ENCODE data around the gene ANKRD11. TPM values are rescaled to one million over a fixed set of nuclear protein-coding genes. Genes with fewer than 3 reads are reported as not detected.

The ANKRD11 gene
- total RNA-seq, 1 experiment from 2014 or later: 242 TPM

GRCh38 chr16:89412811-89413210 lies 77.5 kb downstream of the ANKRD11 start:
- intact Hi-C loops (cut with micrococcal nuclease; ENCODE audit: unreplicated experiment): no loop called here
- H3K4me3 Mint-ChIP-seq (ENCODE audit: low read depth, unreplicated experiment): no peak overlapping the region
- H3K9me3 Mint-ChIP-seq (ENCODE audit: low read depth, unreplicated experiment): no peaks in the 10 kb centered on the region
- no peaks in the 10 kb centered on the region for H3K27me3 Mint-ChIP-seq (ENCODE audit: unreplicated experiment)
- no TSS peak for BruUV-seq (replicated peaks)
- CTCF ChIA-PET: no interaction called here
- DNase-seq: no peak
- TF ChIP-seq, protein P1, sequence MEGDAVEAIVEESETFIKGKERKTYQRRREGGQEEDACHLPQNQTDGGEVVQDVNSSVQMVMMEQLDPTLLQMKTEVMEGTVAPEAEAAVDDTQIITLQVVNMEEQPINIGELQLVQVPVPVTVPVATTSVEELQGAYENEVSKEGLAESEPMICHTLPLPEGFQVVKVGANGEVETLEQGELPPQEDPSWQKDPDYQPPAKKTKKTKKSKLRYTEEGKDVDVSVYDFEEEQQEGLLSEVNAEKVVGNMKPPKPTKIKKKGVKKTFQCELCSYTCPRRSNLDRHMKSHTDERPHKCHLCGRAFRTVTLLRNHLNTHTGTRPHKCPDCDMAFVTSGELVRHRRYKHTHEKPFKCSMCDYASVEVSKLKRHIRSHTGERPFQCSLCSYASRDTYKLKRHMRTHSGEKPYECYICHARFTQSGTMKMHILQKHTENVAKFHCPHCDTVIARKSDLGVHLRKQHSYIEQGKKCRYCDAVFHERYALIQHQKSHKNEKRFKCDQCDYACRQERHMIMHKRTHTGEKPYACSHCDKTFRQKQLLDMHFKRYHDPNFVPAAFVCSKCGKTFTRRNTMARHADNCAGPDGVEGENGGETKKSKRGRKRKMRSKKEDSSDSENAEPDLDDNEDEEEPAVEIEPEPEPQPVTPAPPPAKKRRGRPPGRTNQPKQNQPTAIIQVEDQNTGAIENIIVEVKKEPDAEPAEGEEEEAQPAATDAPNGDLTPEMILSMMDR (IDR thresholded peaks at IDR 0.05; ENCODE audit: unreplicated experiment): no peak
- H3K36me3 Mint-ChIP-seq (ENCODE audit: insufficient read depth, unreplicated experiment): peaks cover 54% of the 10 kb centered on the region
- H3K4me1 Mint-ChIP-seq (ENCODE audit: low read depth, unreplicated experiment): peaks cover 29% of the 10 kb centered on the region
- H3K27ac Mint-ChIP-seq (ENCODE audit: unreplicated experiment): no peak overlapping the region

DNA sequence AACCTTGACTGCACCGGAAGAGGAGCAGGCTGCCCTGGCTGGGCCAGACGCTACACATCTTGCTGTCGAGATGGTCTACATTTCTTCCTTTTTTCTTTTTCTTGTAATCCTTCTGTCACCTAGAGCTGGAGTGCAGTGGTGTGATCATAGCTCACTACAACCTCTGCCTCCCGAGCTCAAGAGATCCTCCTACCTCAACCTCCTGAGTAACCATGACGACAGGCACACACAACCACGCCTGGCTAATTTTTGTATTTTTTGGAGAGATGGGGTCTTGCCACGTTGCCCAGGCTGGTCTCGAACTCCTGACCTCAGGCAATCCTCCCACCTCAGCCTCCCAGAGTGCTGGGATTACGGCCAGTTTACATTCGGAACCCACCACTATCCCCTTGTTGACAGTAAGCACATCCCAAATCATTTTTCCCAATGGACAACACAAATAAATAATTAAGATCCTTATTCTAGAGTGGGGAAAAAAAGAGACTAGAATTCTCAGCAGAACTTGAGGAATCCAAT lies 79.0 kb downstream of the ANKRD11 start:
- Mint-ChIP-seq H3K27ac (ENCODE audit: unreplicated experiment) (peak overlapping the region; percentile 4), H3K36me3 (ENCODE audit: insufficient read depth, unreplicated experiment) (peaks cover 54% of the 10 kb centered on the region), H3K4me1 (ENCODE audit: low read depth, unreplicated experiment) (peaks cover 43% of the 10 kb centered on the region), H3K9me3 (ENCODE audit: low read depth, unreplicated experiment) (no peaks in the 10 kb centered on the region), H3K4me3 (ENCODE audit: low read depth, unreplicated experiment) (no peak overlapping the region), H3K27me3 (ENCODE audit: unreplicated experiment) (no peaks in the 10 kb centered on the region)
- TF ChIP-seq, protein P1 (IDR thresholded peaks at IDR 0.05; ENCODE audit: unreplicated experiment): no peak
- CTCF ChIA-PET: no interaction called here
- DNase-seq: no peak
- intact Hi-C loops (cut with micrococcal nuclease; ENCODE audit: unreplicated experiment): no loop called here
- BruUV-seq (replicated peaks): no TSS peak

GRCh38 chr16:89410794-89411309 lies 79.5 kb downstream of the ANKRD11 start:
- no peaks in the 10 kb centered on the region for H3K9me3 Mint-ChIP-seq (ENCODE audit: low read depth, unreplicated experiment)
- no peaks in the 10 kb centered on the region for H3K27me3 Mint-ChIP-seq (ENCODE audit: unreplicated experiment)
- BruUV-seq (replicated peaks): no TSS peak
- CTCF ChIA-PET: no interaction called here
- H3K4me1 Mint-ChIP-seq (ENCODE audit: low read depth, unreplicated experiment): peaks cover 48% of the 10 kb centered on the region
- H3K36me3 Mint-ChIP-seq (ENCODE audit: insufficient read depth, unreplicated experiment): peaks cover 52% of the 10 kb centered on the region
- intact Hi-C loops (cut with micrococcal nuclease; ENCODE audit: unreplicated experiment): no loop called here
- no peak overlapping the region for H3K27ac Mint-ChIP-seq (ENCODE audit: unreplicated experiment)
- no peak overlapping the region for H3K4me3 Mint-ChIP-seq (ENCODE audit: low read depth, unreplicated experiment)
- TF ChIP-seq, protein P1 (IDR thresholded peaks at IDR 0.05; ENCODE audit: unreplicated experiment): no peak
- DNase-seq: peak; percentile 43

GRCh38 chr16:89410322-89410721 lies 80.0 kb downstream of the ANKRD11 start:
- H3K4me1 Mint-ChIP-seq (ENCODE audit: low read depth, unreplicated experiment): peaks cover 49% of the 10 kb centered on the region
- CTCF ChIA-PET: no interaction called here
- BruUV-seq (replicated peaks): no TSS peak

More at GRCh38 chr16:89410322-89410721, 80.0 kb downstream of the ANKRD11 start:
- H3K4me3 Mint-ChIP-seq (ENCODE audit: low read depth, unreplicated experiment): no peak overlapping the region
- no peaks in the 10 kb centered on the region for H3K27me3 Mint-ChIP-seq (ENCODE audit: unreplicated experiment)
- no peaks in the 10 kb centered on the region for H3K9me3 Mint-ChIP-seq (ENCODE audit: low read depth, unreplicated experiment)
- TF ChIP-seq, protein P1 (IDR thresholded peaks at IDR 0.05; ENCODE audit: unreplicated experiment): no peak
- H3K36me3 Mint-ChIP-seq (ENCODE audit: insufficient read depth, unreplicated experiment): peaks cover 52% of the 10 kb centered on the region
- no peak overlapping the region for H3K27ac Mint-ChIP-seq (ENCODE audit: unreplicated experiment)
- DNase-seq: no peak
- intact Hi-C loops (cut with micrococcal nuclease; ENCODE audit: unreplicated experiment): no loop called here

All from Calu3 (cell line).